Activated CD8-positive, alpha-beta memory T cell treated with anti-CD3 and anti-CD28 coated beads, Interleukin-2, amount 50 U/mL, for 24 hours (primary cell): ENCODE results near the gene NCKAP5.

Experiments
- DNase-seq: peaks from one replicate; pipeline ENCODE4 v3.0.0-alpha.2; 2020; ENCODE audit errors: extremely low read depth

NCKAP5 gene

DNA sequence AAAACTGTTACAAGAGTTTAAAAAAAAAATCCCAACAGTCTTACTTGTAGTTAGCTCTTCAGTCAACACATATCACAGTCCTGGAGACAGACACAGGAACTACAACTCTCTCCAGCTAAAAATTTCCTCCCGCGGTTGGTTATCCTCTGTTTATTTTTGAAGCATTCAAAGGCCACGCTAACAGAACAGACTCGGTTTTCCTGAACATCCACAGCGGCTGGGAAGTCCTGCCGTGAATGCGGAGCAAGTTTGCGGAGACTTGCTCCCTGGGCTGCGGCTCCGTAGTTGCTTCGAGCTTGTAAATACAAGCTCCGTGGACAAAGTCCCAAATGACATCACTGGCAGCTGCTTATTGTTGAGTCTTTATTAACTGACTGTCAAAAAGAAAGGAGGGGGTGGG is at the start of gene NCKAP5:
NCKAP5 (minus strand) TSS at position 292 of the 400 bp plus-strand sequence. CDS start 50,937 bp downstream, outside the sequence.
- DNase-seq: no peak

DNA sequence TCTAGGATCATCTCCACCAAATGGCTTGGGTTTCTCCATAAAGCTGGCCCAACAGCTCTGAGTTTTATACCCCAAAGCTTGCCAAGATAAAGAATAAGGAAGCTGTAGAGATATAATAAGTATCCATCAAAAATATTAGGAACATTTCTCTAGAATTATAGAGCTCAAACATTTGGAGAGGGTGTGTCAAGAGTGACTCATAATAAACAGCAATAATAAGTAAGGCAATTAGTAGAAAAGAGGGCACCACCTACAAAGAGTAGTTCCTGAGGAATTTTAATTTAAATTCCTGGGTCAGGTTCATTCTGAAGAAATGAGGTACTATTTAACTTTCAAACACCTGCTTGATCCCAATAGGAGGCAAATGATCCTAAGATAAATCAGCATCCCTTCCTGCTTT is 41.4 kb upstream of the NCKAP5 start:
- no peak for DNase-seq

DNA sequence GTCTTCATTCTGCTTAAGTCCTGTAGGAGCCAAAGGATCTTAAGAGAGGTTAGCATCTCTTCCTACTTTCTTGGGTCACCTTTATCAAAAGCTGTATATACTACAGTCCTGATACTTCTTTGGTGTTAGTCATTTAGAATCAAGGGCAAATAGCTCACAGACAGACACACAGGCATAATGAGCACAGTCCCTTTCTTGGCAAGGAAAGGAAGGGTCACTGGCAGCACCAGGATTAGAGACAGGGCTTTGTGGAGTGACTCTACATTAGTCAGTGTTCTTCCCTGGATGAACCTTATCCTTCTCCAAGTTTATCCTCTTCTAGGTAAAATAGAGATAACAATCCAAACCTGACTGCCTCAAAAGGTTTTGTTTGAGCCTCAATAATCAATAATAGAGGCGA is 40.0 kb upstream of the NCKAP5 start:
- no peak for DNase-seq

DNA sequence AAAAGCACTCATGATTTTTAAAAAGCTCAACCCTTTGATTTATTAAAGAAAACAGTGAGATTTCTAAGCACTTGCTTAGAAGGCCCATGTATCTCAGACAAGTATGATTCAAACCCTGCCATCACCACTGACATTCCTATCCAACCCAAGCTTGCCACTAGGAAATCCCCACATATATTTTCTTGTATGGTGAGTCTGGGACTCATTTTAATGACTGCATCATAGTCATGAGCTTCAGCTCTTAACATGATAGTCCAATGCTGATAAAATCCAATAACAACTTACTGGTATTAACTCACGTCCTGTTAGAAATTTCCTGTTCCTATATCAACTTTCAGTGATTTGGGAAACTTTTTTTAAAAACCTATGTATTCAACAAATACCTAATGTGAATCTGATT is 39.4 kb upstream of the NCKAP5 start:
- no peak for DNase-seq

DNA sequence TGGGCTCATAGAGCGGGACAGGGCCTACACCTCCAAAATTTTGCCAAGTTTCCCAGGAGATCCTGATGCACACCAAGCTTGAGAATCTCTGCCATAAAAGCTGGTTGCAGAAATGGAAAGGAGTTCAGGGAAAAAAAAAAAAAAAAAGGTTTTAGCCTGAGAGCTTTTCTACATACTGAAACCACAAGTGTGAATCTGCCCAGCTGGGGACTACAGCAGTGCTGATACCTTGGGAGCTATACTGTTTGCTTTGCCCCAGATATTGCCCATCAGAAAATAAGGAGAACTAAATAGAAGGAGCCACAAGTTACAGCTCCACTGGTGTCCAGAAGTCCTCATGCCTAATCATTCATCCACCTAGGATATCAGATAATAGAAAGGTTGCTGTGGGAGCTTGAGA is 38.4 kb upstream of the NCKAP5 start:
- DNase-seq: no peak

DNA sequence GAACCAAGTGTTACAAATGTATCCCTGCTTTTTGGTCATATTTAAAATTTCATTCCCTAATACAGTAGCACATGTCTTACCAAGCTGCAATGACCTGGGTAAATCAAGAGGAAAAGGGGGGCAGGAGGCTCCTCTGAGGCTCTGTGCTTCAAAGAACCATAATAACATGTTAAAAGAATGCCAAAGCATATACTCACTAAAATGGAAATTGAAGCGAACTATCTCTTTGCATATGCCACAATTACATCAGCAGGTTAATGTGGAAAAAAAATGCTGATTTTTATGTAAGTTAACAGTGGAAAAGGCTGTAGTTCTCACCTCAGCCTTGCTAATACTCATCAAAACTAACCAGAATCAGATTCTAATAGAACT is 37.5 kb upstream of the NCKAP5 start:
- DNase-seq: no peak

DNA sequence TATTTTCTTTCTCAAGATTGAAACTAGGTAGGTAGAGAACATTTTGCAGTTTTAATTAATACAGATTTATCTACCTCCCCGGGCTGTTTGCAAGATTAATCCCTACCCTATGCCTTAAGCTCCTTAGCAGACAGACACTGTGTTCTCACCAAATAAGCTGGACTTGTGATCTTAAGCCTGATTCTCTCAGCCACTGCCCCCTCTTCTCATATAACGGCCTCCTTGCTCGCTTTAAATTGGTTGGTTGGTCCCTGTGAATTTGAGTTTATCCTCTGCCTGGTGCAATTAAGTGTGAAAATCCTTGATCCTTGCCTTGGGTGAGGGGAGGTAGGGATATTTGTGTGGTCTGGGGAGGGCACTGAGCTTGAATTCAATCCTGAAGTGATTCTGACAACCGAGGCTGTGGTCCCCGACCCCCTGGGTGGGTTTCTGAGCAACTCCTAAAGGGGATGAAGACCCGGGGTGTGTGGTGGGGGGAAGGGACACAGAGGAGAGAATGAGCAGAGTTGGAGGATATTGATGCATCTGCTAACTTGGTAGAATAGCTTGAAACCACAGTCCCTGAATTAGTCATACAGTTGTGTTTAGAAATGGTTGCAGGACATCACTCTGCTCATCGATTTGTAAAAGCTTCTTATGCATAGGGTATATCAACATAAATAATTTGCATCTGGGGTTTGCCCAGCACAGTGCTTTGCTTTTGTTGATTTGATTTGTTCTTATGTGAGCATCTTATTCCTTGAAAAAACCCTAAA is 36.9 kb upstream of the NCKAP5 start:
- no peak for DNase-seq

DNA sequence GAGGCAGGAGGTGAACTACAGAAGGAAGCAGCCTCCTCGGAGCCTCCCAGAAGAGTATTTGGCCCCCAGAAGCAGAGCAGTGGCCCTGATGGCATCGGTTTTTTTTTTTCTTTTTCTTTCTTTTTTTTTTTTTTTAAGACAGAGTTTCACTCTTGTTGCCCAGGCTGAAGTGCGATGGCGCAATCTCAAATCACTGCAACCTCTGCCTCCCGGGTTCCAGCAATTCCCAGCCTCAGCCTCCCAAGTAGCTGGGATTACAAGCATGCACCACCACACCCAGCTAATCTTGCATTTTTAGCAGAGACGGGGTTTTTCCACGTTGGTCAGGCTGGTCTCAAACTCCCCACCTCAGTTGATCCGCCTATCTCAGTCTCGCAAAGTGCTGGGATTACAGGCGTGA is 34.8 kb upstream of the NCKAP5 start:
- no peak for DNase-seq

DNA sequence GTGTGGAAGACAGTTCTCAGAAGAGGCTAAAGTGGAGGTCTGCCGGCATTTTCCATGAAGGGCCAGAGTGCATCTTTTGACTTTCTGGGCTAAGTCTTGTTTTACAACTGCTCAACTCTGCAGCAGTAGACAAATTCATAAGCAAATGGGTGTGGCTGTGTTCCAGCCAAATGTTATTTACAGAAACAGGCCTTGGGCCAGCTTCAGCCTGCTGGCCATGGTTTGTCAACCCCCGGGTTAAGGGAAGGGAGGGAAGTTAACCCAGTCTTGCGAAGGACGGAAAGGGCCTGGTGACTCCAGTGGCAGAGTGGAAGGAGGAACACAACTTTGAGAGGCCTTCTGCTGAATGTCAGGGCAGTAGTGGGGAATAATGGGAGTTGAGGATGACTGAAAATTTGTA is 34.3 kb upstream of the NCKAP5 start:
- no peak for DNase-seq

DNA sequence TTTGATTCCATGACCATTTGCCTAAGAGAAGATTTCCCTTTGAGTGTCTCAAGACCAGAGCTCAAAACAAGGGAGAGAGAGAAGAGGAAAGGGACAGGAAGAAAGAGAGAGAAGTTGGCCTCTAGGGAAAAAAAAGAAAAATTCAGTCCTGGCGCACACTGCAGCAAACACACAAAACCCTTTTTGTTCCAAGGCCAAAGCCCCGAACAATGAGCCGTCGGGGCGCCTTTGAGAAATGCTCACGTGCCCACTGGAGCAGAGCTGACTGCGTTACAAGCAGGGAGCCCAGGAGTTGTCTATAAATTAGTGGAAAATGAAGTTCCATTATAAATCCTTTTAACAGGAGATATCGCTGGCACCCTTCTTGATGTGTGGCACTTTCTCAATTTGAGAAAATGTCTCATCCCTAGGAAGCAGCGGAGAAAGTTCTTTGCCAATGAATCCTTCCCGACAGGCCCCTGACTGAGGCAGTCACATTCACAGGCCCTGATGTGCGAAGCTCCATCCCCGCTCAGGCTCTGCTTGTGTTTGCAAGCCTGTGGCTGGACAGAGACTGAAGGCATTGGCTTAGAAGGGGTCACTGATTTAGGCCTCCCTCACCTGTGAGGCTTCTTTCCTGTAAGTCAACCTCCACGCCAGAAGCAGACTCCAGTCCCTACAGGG is 32.1 kb upstream of the NCKAP5 start:
- no peak for DNase-seq

DNA sequence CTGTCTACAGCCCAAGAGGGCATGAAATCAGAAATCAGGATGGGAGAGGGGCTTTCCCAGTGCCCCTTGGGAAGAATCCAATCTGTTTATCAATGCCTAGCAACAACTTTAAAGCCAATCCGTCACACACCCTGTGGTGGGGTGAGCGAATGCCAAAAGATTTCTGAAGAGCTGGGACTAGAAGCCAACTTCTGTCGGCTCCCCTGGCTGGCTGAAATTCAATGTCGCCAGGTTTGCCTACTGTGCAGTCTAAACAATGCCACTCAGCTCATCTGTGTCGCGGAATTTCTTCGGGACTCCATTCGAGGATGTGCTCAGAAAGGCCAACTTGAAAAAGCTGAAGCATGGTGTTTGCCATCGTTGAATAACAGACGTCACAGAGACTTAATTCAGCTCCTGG is 31.5 kb upstream of the NCKAP5 start:
- DNase-seq: no peak

DNA sequence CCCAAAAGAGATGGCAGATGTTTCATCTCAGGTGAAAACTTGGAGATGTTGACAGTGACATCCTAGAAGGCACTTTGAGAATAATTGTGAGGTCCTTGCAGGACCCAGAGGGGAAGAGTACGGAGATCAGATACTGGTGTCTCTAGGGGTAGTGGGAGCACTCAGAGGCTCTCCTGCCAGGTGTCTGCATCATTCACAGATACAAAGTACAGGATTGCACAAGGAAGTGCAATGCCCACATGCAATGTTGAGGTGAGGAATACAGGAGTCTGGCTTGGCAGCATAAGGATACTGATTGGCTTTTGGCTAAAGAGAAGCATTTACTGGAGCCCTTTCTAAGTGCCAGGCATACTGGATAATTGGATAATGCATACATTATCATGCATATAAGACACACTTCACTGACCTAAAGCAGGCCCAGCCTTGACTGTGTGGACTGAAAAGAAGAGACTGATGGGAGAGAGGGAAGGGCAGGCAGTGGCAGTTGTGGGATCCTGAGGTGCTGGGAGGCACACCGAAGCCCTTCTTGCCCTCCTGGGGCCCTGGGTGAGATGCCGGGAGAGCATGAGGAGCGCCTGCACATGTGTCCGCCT is 31.0 kb upstream of the NCKAP5 start:
- no peak for DNase-seq

DNA sequence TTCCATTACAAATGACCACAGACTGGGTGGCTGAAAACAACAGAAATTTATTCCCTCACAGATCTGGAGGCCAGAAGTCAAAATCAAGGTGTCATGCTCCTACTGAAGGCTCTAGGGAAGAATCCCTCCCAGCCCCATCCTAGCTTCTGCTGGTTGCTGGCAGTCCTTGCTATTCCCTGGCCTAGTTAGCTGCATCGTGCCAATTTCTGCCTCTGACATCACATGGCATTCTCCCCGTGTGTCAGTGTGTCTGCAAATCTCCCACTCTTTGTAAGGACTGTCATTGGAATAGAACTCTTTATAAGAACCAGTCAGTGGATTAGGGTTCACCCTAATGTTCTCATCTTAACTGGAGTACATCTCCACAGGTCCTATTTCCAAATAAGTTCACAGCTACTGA is 30.5 kb upstream of the NCKAP5 start:
- no peak for DNase-seq

DNA sequence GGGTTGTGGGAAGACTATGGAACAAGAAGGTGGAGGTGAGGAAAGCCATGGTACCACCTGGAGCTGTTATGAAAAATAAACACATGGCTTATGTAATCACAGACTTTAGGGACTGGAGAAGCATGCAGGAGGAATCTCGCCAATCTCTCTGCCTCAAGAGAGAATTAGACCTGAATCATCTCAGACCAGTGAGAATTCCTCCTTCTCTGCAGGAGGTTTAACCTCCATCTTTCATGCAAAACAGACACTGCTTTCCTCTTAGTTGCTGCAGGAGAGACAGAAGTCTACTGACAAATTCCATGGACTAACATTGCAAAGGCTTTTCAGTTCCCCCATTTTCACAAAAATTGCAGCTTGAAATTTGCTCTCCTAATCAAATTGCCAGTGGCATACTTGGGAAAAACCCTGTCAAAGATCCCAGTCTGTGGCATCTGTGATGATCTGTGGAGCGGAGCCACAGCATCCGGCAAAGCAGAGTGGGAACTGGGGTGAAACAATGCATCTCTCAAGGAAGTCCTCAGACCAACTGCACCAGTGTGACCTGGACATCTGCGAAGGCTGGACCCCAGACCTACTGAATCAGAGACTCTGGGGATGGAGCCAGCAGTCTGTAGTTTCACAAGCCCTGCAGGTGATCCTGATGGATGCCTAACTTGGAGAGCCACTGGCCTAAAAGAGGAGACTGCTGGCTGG is 28.6 kb upstream of the NCKAP5 start:
- no peak for DNase-seq

DNA sequence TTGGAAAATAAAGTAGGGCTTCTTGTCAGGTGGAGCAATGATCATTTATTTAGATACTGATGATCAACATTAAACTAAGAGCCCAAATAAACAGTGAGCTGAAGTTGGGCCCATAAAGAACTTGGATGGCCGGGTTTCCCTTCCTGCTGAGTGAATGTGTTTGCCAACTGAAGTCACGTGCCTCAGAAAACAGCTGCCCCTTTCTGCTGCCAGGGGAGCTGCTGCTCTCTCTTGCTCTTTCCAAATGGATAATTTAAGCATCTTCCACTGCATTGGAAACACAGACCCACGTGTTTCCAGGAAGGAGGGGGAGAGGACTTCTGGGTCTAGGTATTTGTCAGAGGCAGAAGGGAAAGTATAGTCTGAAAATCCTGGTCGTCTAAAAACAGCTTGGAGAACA is 22.9 kb upstream of the NCKAP5 start:
- no peak for DNase-seq

DNA sequence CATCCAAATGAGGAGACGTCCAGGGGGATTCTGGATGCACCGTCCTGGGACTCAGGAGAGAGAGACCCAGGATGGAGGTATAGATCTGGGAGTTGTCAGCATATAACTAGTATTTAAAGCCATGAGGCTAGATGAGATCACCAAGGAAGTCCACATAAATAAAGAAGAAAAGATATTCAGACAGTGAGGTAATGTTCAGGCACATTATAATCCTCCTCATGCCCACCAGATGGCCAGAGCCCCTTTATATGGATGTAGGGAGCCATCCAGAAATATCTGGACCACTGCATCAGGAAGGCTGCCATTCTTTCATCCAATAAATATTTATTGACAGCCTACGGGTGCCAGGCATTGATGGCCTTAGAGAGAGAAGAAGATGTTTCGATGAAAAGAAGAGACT is 21.2 kb upstream of the NCKAP5 start:
- no peak for DNase-seq

DNA sequence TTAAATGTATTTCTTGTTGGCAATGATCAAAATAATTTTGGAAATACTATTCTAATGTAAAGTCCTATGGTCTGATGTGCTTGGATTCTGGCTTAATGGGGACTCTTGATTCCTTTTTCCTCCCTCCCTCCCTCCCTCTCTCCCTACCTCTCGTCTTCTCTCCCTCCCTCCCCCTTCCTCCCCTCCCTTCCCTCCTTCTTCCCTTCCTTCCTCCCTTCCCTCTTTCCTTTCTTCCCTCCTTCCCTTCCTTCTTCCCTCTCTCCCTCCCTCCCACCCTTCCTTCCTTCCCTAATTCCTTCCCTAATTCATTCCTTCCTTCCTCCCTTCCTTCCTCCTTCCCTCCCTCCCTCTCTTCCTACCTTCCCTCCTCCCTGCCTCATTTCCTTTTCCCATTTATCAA is 19.9 kb upstream of the NCKAP5 start:
- DNase-seq: no peak

DNA sequence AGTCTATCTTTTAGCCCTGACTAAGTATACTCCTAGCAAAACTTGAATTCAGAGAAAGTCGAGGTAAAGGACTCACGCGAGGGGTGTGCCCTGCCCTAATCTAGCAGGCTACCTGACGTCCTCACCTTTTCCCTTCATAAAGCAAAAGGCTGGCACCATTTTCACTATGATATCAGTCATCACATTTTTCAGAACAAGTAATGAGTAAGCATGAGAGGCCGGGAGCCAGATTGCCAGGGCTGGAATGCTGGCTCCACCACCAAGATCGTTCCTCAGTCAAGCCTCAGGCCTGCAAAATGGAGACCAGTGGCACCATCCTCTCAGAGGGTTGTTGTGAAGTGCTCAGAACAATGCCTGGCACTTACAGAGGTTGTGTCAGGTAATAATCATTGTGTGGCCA is 18.7 kb upstream of the NCKAP5 start:
- no peak for DNase-seq

DNA sequence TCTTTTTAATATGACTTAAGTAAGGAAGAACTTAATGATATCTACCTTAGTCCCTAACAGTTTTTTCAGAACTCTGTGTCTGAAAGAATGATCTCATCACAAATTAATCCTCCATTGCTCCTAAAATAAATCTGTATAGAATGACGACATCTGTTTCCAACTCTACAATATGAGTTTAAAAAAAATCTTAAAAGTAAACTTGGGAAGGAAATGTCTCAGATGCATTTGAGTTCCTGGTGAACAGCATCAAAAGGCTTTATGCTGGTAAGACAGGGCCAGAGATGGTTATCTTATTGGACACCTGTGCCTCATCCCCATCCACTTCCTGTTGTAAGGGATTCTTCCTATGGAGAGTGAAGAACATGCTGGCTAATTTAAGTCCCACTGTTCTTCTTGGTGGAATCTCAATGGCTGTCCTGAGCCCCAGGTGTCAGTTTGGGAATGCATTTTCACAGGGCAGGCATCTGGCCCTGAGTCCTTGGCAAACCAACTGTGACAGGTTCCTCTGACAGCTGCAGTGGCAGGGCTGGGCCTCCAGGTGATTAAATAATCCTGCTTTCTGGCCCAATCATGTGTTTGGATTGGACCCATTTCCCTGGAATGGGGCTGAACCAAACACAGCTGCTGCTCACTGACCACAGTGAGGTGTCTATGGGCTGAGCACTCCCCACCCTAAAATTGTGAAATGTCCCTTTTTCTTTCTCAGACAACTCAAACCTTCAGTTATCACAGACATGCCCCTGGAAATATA is 12.9 kb upstream of the NCKAP5 start:
- DNase-seq: no peak

DNA sequence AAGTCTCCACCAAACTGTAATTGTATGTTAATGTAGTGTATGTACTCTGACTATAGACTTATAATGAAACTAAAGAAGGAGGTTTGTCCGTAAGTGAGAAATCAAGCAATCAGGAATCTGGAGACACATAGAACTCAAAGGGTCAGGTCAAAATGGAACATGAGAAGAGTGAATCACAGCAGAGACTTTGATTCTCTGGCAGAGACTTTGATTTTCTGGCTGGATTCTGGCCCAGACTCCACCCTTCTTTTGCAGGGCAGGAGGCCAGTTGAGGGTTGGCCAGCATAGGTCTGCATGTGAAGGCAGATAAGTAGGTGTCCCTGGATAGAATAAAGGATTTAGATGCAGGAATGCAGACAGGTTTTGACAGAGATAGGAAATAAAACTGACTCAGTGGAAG is 11.0 kb upstream of the NCKAP5 start:
- DNase-seq: no peak

DNA sequence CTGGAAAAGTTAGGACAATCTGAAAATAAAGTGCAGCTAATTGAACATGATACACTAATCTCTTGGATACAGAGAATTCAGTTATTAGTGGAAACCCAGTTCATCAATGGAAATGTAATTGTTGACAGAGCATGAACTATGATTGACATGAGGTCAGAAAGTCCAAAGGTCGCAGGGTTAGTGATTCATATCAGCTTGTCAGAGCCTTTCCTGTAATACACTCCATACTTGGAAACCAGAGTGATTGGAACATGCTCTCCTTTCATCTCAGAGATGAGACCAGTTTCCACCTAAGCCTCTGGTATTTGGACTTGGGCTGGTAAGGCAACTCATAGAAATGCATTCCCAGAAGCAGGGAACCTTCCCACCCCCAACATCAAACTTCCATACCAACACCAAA is 8.5 kb upstream of the NCKAP5 start:
- DNase-seq: no peak

DNA sequence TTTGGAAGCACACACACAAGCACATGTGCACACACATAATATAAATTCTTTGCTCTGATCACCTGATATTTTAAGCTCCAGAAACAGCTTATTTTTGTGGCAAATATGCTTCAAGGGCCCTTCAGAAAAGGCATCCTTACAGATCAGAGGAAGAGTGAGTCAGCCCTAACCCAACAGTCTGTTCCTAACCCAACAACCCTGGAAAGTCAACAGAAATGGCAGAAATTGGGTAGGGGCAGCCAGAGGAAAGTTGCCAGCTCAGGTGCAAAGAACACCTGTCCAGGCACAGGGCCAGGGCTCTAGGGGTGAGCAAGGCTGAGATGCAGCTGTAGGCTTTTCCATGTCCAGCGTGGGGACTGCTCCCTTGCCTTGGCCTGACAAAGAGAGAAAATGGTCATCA is 6.4 kb upstream of the NCKAP5 start:
- no peak for DNase-seq
